Measurements from ENCODE around the gene BIN2.

- TF ChIP-seq CTCF (conservative IDR thresholded peaks at IDR 0.05) (no peak), EZH2 (IDR thresholded peaks at IDR 0.05; ENCODE audit: low read depth) (no peak)
These were observed 15.8 kb upstream of the BIN2 start for GRCh38 chr12:51339750-51340149.

All from PC-9 (cell line).